Occipital lobe (tissue), 2 donors: Measurements from ENCODE around the gene DKK3. TPM values are rescaled to one million over a fixed set of nuclear protein-coding genes. Genes with fewer than 3 reads are reported as not detected.

Source experiments
- DNase-seq: peaks from one replicate; lab custom pipeline; 2025; lab: John Stamatoyannopoulos, UW
- total RNA-seq: library from RNA; depleted of rRNA; stranded (reverse); fragments of >200 nt; gene quantifications from one replicate; pipeline ENCODE4 v1.2.3, GENCODE V29; 2014

DKK3 gene
- total RNA-seq, 1 donor from 2014 or later: 185 TPM

GRCh38 chr11:11983427-11983826 lies 25.0 kb downstream of the DKK3 start:
- DNase-seq: no peak

- no peak for DNase-seq
Observed at GRCh38 chr11:11982975-11983374, 25.5 kb downstream of the DKK3 start.

DNA sequence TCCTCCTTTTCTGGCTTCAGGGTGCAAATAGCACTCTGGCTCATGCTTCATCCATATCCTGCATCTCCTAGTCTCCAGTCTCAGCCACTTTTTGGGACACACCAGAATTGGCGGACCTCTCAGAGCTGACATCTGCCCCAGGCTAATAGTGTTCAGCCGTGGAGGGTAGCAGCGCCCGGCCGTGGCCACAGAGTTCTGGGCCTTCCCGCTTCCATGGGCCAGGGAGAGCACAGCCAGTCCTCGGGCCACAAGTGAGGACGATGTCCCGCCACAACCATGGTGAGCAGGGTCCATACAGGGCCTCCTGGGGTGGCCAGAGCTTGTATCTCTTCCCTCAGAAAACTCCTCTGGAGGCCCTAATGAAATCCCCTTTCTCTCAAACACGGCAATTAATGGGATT lies 26.0 kb downstream of the DKK3 start:
- DNase-seq: no peak

DNA sequence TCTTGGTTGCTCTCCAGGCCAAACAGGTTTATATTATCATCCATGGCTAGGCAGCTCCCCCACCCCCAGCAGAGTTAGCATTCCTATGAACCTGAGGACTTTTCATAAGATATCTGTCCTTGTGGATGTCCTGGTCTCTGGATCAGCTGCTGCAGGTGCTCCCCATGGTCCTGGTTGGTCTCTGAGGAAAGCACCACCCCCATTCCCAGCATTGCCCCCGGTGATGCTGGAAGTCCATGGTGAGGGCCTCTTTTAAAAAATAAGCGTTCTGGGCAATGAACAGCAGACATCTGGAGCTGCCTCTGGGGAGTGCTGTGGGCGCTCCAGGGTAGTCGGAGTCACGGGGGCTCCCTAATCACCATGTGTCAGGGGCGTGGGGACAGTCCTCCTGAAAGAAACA lies 26.6 kb downstream of the DKK3 start:
- no peak for DNase-seq

GRCh38 chr11:11981364-11981763 lies 27.1 kb downstream of the DKK3 start:
- DNase-seq: no peak

DNA sequence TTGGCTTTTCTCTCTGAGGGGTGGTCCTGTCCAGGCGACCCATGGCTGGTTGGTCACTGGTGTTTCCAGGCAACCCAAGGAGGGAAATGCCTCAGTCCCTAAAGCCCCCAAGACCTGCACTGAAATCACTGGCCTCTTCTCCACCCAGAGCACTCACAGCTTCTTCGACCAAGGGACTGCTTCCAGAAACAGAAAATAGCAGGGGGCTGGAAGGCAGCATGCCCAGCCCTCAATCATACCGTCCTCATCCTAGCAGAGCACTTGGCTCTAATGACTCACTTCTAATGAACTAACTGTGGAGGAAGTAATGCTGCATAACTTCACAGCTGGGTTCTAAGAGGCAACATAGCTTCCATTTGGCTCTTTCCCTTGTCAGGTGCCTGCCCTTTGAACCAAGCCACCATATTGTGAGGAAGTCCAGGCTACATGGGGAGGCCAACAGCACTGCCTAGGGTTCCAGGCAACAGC lies 27.6 kb downstream of the DKK3 start:
- DNase-seq: no peak

GRCh38 chr11:11980200-11980599 lies 28.2 kb downstream of the DKK3 start:
- DNase-seq: no peak

GRCh38 chr11:11979488-11980117 lies 28.8 kb downstream of the DKK3 start:
- no peak for DNase-seq

- no peak for DNase-seq
Observed at GRCh38 chr11:11978792-11979487, 29.5 kb downstream of the DKK3 start.

- DNase-seq: no peak
Observed at GRCh38 chr11:11978098-11978637, 30.3 kb downstream of the DKK3 start.

DNA sequence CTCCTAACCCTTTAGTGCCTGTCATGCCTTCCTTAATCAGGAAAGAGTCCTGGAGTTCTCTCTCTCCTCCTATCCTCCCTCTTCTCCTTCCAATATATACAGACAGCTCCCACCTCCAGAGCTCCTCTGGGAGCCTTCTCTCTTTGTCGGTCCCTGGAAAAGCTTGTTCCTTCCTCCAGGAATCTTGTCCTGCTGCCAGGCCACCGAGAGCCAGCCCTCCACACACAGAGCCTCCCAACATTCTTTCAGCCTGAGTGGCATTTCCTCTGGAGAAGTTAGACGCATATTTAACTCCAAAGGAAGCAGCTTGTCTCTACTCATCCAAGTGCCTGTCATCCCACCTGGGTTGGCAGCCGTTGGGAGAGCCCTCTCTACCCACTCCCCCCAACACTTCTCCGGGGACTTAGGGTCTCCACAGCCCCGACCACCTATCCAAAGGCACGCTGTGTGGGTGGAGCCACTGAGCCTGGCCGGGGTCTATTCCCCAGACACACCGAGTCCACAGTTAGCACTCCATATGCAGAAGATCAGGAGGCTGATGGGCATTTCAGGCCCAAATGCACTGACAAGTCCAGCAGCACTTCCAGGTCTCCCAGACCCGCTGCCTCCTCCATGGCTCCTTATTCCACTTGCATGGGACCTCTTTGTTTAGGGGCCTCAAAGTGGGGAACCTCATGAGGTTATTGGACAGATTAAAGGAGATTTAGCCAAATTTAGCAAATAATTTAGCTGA lies 31.1 kb downstream of the DKK3 start:
- DNase-seq: peak; percentile 46

DNA sequence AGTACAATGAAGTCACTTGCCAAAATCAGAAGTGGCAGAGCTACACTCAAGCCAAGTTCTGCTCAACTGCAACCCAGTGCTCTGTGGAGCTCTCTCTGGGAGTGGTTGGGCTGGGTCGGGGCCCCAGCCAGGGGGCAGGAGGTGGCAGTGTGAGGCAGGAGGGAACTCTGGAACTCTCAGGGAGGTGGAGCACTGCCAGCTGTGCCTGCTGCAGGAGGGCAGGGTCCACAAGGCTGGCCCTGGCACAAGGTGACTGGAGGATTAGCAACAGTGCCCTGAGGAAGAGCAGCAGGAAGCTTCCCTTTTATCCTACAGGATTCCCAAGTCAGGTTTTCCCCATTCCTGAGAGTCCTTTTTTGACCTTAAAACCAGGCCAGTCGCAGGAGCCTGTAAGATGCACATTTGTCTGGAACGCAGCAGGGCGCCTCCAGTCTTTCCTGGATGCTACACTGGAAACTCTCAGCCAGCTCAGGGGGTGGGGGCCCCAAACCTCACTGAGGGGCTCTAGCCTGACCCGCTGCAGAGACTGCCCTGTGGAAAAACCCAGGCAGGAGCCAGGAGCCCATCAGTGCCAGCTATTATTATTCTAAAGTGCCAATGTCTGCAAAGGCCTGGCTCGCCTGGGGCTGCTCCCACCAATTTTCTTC lies 31.8 kb downstream of the DKK3 start:
- no peak for DNase-seq

DNA sequence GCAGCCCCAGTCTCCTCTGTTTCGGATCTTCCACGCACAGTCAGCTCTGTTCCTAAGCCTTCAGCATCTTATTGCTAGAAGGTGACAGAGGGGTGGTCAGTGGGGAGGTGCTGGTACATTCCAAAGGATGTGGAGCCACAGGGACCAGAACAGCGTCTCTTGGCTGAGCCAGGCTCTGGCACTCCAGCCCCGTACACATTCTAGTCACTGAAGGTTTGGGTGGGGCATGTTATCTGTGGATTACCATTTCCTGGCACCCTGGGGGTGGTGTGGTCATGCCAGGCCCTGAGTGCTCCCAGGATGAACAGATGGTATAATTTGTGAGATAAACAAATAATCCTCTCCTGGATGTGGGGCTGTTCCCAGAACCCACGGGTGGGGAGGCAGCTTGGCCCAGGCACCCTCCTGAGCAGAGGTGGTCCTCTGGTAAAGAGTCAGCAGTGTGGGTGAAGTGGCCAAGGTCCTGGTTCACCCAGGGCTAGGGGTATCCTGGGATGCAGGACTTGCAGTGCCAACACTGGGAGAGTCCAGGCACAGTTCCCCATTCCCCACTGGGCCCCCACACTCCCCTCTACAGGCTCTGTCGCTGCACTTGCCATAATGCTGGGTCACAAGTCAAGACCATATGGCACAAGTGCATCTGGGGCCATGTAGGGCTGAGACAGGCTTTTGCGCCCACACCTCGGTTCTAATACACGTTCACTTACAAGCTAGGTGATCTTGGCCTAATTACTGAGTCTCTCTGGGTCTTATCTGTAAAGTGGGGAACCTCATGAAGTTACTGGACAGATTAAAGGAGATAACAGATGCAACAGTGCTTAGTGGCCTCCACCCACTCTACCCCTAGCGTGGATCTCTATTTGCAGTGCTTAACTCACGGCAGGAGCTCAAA lies 33.0 kb downstream of the DKK3 start:
- DNase-seq: no peak

DNA sequence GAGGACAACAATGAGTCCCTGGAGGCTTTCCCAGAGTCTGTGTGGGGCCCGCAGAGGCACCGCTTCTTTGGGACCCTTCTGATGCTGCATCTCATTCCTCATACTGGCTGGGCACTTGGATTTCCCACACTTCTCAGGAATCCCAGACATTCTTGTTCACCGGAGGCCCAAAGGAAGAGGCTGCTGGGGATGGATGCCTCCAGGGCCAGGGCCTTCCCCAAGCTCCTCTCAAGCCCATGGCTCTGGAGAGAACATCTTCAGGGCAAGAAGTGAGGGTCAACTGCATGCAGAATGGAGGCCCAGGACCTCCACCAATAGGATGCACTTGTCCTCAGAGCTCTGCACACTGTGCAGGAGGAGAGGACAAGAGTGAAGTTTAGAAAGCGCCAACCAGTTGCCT lies 34.6 kb downstream of the DKK3 start:
- DNase-seq: no peak

DNA sequence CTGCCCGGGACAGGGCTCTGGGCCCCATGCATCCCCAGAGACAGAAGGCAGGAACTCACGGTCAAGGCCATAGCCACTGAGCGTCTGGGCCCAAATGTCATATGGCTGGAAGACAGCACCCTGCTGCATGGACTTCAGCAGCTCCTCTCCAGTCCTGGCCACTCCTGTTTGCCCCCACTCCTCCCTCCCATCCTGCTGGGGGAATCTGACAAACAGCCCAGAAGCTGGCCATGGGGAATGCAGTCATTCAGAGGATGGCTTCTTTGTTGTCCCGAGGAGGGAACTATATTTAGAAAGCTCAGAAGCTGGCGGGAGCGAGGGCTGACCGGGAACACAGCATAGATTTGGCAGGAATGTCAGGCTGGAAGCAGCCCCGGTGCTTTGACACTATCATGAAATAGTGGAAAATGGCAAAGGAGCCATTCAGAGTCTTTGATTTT lies 35.0 kb downstream of the DKK3 start:
- peak; percentile 79 for DNase-seq

DNA sequence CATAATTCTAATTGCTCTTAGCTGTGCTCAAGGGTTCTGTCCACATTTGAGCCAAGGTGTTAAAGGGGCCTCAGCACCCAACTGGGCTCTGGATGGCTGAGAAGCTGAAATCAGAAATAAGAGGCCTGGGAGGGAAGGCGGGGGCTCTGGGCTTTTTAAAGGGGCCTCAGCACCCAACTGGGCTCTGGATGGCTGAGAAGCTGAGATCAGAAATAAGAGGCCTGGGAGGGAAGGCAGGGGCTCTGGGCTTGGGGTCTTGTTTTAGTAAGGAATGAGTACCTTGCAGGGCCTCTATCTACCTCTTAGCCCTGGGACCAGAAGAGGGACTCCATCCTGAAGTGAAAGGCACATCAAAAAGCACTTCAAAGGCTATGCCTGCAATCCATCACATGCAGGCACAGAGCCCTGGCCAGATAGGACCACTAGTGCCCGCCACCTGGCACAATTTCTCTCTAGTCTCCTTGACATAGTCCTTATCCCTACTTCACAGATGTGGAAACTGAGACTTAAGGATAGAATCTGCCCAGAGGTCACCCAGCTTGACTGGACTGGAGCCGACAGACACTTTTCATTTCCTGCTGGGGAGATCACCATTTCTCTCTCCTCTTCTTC lies 35.6 kb downstream of the DKK3 start:
- no peak for DNase-seq

DNA sequence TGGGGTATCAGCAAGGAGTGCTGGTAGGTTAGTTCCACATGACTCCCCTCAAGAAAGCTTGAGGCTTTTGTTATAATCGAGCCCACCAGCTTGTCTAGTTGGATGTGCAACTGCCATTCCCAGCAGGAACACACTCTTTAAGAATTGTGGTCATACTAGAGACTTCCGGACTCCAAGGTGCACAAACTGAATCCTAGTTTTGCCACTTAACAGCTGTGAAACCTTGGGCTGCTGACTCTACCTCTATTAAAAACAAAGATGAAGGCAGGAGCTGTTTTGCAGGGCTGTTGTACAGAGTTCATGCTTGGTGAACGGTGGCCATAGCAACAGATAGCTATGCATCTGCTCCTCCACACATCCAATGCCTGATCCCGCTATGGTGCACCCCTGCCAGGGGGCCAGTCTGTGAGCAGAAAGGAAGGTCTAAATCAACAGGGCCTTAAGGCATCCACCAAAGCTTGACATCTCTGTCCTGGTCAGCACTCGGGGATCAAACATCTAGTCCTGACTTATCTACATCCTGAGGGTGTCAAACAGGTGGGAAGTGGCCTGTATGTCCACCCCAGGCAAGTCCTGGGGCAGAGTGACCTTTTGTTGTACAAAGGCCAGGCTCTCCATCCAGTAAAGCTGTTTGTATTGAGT lies 36.4 kb downstream of the DKK3 start:
- DNase-seq: no peak

- DNase-seq: no peak
Observed at GRCh38 chr11:11970556-11970955, 37.9 kb downstream of the DKK3 start.

DNA sequence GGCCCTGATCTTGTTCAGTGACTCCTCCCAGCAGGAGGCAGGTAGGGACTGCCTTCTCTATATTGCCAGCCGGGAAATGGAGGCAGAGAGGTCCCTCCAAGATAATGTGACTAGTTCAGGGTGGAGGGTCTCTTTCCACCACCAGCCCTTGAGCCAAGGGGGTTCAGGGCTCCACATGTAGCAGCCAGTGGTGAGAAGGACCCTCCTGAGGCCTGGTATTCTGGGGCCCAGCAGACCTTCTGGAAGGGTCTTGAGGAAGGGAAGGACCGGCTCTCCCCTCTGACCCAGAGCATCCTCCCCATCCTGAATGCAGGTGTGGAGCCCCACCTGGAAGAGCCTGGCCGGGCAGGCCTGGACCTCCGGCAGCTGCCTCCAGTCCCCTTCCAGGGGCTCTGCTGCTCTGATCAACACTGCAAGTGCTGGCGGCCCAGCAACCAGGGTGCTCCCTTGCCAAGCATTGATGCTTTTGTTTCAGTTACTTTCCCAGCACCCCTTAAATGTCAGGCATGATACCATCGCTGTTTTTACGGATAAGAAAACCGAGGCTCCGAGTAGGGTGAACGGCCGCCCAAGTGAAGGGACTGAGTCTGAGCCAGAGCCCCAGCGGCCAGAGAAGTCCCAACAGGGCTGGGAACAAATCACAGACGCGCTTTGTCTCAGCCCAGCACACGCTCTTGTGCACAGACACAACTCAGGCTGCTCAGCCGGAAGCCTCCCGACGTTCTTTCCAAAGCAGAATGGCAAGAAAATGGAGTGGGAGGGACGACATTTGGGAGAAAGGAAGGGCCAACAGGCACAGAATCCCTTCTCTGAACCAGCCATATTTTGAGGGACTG lies 38.8 kb downstream of the DKK3 start:
- DNase-seq: no peak
